Glutamatergic neuron (in vitro differentiated cells): Measurements from ENCODE around the gene MDM2. TPM values are rescaled to one million over a fixed set of nuclear protein-coding genes. Genes with fewer than 3 reads are reported as not detected.

Experiments
- DNase-seq: peaks from one replicate; pipeline ENCODE4 v3.0.0; 2022
- H3K27ac Mint-ChIP-seq: one replicate; pipeline ENCODE4 v1.8.0; 2020; ENCODE audit warnings: mild to moderate bottlenecking, mixed read lengths, inconsistent platforms; ENCODE audit not compliant: unreplicated experiment
- H3K27me3 Mint-ChIP-seq: one replicate; pipeline ENCODE4 v1.8.0; 2020; ENCODE audit warnings: mild to moderate bottlenecking, moderate library complexity, mixed read lengths, inconsistent platforms; ENCODE audit not compliant: unreplicated experiment
- H3K36me3 Mint-ChIP-seq: one replicate; pipeline ENCODE4 v1.8.0; 2020; ENCODE audit warnings: mild to moderate bottlenecking, mixed read lengths, inconsistent platforms; ENCODE audit not compliant: unreplicated experiment
- H3K4me1 Mint-ChIP-seq: one replicate; pipeline ENCODE4 v1.8.0; 2020; ENCODE audit warnings: mild to moderate bottlenecking, low read depth, mixed read lengths, inconsistent platforms; ENCODE audit not compliant: unreplicated experiment
- H3K4me3 Mint-ChIP-seq: one replicate; pipeline ENCODE4 v1.8.0; 2020; ENCODE audit warnings: mild to moderate bottlenecking, mixed read lengths, inconsistent platforms; ENCODE audit not compliant: unreplicated experiment
- H3K9me3 Mint-ChIP-seq: one replicate; pipeline ENCODE4 v1.8.0; 2020; ENCODE audit warnings: mild to moderate bottlenecking, moderate library complexity, mixed read lengths, inconsistent platforms; ENCODE audit not compliant: unreplicated experiment
- total RNA-seq: library from RNA; stranded (reverse); fragmentation: NEBNext Ultra II Directional; extraction: Animal tissue kit (Norgen Biotek cat#: 25700); gene quantifications from one replicate; pipeline ENCODE4 v1.2.1, GENCODE V29; 2021; ENCODE audit not compliant: unreplicated experiment
- TF ChIP-seq, protein P1 (sequence below): fragments of 200-600 bp; sonication (generic); IDR thresholded peaks from one replicate; pipeline ENCODE4 v1.5.0; 2021; ENCODE audit not compliant: partially characterized antibody, unreplicated experiment

Gene MDM2
- total RNA-seq, 1 donor from 2014 or later, result 84.9 TPM

DNA sequence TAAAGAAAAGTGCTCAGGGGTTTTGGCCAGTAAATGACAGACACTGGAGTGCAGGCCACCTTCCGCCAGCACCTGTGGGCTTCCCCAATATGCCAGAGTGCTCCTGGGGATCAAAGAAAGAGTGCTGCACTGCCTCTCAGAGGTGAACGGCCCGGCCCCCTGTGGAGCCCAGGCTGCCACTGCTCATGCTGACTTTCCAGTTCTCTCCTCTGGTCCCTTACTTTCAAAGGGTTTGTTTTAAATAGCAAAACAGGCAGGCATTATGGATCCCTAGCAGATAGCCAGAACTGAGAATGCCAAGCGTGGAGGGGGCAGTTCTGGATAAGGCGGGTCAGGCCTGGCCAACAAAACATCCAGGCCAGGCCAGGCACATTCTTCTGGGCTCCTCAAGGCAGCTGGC, 59.6 kb downstream of the MDM2 start:
- no peak overlapping the region for H3K27ac Mint-ChIP-seq
- H3K9me3 Mint-ChIP-seq, result no peaks in the 10 kb centered on the region
- H3K36me3 Mint-ChIP-seq, result no peaks in the 10 kb centered on the region
- H3K4me1 Mint-ChIP-seq, result peaks cover 8% of the 10 kb centered on the region
- DNase-seq, result no peak
- H3K27me3 Mint-ChIP-seq, result peaks cover 7% of the 10 kb centered on the region
- H3K4me3 Mint-ChIP-seq, result no peak overlapping the region
- TF ChIP-seq, protein P1, sequence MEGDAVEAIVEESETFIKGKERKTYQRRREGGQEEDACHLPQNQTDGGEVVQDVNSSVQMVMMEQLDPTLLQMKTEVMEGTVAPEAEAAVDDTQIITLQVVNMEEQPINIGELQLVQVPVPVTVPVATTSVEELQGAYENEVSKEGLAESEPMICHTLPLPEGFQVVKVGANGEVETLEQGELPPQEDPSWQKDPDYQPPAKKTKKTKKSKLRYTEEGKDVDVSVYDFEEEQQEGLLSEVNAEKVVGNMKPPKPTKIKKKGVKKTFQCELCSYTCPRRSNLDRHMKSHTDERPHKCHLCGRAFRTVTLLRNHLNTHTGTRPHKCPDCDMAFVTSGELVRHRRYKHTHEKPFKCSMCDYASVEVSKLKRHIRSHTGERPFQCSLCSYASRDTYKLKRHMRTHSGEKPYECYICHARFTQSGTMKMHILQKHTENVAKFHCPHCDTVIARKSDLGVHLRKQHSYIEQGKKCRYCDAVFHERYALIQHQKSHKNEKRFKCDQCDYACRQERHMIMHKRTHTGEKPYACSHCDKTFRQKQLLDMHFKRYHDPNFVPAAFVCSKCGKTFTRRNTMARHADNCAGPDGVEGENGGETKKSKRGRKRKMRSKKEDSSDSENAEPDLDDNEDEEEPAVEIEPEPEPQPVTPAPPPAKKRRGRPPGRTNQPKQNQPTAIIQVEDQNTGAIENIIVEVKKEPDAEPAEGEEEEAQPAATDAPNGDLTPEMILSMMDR, result no peak

DNA sequence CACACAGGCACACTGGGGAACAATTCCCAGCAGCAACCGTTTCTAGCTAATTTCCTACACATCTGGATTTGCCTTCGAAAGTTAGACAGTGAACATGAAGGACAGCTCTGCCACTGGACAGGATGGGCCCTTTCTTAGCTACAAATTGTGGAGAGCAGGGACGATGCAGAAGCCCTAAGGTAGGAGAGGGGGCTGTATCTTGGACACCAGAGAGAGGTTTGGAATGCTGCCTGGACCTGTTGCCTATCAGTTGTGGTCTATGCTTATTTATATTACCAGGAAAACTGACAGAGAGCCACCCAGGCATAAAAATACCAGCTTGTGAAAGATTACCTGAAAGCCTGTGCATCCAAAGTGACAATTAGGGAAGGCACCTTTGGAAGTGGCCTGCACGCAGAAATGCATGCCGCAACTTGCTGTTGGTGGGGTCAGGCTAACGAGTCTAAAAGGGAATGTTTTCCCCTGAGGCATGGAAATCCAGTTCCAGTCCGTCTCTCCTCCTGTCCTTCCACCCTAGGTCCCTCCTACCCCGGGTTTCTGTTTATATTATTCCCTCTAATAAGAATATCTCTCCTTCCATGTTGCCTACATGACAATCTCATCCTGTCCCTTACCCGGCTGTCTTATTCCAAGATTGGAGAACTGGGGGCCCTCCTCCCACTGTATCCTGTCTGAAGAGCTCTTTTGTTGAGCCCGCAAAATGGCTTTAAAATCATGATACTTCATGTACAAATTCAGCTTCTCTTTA, 60.2 kb downstream of the MDM2 start:
- Mint-ChIP-seq H3K27ac (no peak overlapping the region), H3K4me1 (peaks cover 6% of the 10 kb centered on the region), H3K27me3 (peaks cover 7% of the 10 kb centered on the region), H3K36me3 (no peaks in the 10 kb centered on the region), H3K4me3 (no peak overlapping the region), H3K9me3 (no peaks in the 10 kb centered on the region)
- no peak for DNase-seq
- TF ChIP-seq, protein P1, result no peak

DNA sequence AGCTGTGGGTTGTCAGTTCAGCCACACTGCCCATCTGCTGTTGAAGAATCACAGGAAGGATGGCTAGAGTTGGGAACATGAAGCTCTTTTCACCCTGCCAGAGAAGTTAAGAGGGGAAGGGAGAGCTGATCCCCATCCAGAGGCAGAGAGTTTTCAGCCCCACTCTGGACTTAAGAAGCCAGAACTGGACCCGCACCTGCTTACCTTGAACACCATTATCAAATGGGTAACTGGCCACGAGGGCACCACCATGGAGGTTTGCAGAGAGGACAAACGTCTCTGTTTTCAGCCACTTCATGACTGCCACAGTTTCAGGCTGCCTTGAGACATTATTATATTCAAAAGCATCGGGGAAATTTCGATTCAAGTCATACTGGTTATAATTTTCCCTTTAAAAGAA, 62.0 kb downstream of the MDM2 start:
- Mint-ChIP-seq H3K9me3 (no peaks in the 10 kb centered on the region), H3K4me3 (no peak overlapping the region), H3K27ac (no peak overlapping the region), H3K36me3 (no peaks in the 10 kb centered on the region), H3K27me3 (peaks cover 5% of the 10 kb centered on the region), H3K4me1 (peaks cover 6% of the 10 kb centered on the region)
- DNase-seq, result no peak
- TF ChIP-seq, protein P1, result no peak

DNA sequence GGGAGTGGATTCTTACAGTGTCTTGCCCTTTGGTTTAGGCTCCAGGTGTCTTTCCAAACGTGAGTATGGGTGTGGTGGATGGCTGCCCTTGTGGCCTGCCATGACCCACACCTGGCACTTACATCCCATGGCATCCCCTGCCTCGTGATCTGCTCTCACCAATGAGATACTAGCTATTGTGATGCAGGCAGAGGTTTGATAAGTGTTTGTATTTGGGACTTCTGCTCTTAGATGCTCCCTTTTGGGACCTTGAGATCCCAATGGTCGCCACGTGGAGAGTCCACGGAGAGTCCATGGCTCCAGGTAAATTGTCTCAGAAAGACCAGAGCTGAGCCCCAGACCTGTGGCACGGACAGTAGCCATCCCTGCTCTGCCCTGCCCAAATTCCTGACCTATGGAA, 62.5 kb downstream of the MDM2 start:
- Mint-ChIP-seq H3K27me3 (peaks cover 5% of the 10 kb centered on the region), H3K27ac (no peak overlapping the region), H3K4me3 (no peak overlapping the region), H3K4me1 (peaks cover 6% of the 10 kb centered on the region), H3K9me3 (no peaks in the 10 kb centered on the region), H3K36me3 (no peaks in the 10 kb centered on the region)
- DNase-seq, result no peak
- TF ChIP-seq, protein P1, result no peak

DNA sequence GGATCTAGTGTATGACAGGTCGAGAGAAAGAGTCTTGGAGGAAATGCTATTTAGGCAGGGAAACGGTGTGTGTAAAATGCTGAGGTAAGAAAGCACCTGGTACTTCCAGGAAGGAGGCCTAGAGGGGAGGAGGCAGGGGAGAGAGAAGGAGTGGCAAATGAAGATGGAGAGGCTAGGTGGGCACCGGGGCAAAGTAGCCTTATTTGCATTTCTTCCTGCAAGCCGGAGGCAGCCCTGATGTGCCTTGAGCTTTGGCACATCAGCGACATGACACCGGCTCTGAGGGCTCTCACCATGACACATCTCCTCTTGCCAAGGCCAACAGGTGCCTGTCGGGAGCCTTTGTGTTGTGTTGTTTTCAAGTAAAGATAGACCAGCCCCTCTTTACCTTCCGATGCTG, 63.4 kb downstream of the MDM2 start:
- peaks cover 5% of the 10 kb centered on the region for H3K27me3 Mint-ChIP-seq
- TF ChIP-seq, protein P1, result no peak
- DNase-seq, result no peak
- H3K4me1 Mint-ChIP-seq, result peaks cover 6% of the 10 kb centered on the region
- H3K4me3 Mint-ChIP-seq, result no peak overlapping the region
- no peaks in the 10 kb centered on the region for H3K9me3 Mint-ChIP-seq
- H3K27ac Mint-ChIP-seq, result no peak overlapping the region
- no peaks in the 10 kb centered on the region for H3K36me3 Mint-ChIP-seq
